Stimulated activated CD4-positive, alpha-beta T cell treated with anti-CD3 and anti-CD28 coated beads, Interleukin-12 subunit alpha, Interleukin-12 subunit beta, amount 100 ng/mL, for 48 hours (primary cell): Measurements from ENCODE around the gene PCDHGA3.
"Not testable (repeated sequence)": the region's sequence is repeated elsewhere in the genome, so short reads cannot be mapped to it uniquely, and the experiment has no call there.

Experiments used
- DNase-seq, 3 donors: peaks; one replicate each; pipeline ENCODE4 v3.0.0-alpha.2; 2020; ENCODE audit warnings: low read depth in 2 of 3, low spot score in 1 of 3

Gene PCDHGA3

GRCh38 chr5:141343242-141343952 is at the start of gene PCDHGA3:
TSS of gene PCDHGA3 (plus strand) at chr5:141343829. CDS start at chr5:141344034, 205 bp downstream.
- DNase-seq: peak in 1 of 3 donors; percentile 8

- DNase-seq: no peak
Observed at GRCh38 chr5:141298376-141298775, 45.3 kb upstream of the PCDHGA3 start.

- DNase-seq: no peak
Observed at GRCh38 chr5:141303756-141304155, 39.9 kb upstream of the PCDHGA3 start, which contains the start of gene SLC25A2. TSS of gene SLC25A2 (minus strand) at chr5:141304049. CDS start at chr5:141303865, 184 bp downstream.

- no peak for DNase-seq
Observed at GRCh38 chr5:141306630-141307029, 37.0 kb upstream of the PCDHGA3 start.

GRCh38 chr5:141313711-141314110 is 29.9 kb upstream of the PCDHGA3 start:
- DNase-seq: no peak

- DNase-seq: not testable (repeated sequence)
Observed at GRCh38 chr5:141316963-141317362, 26.7 kb upstream of the PCDHGA3 start.

GRCh38 chr5:141319202-141319601 is 24.4 kb upstream of the PCDHGA3 start:
- no peak for DNase-seq

GRCh38 chr5:141319699-141320098 is 23.9 kb upstream of the PCDHGA3 start:
- DNase-seq: no peak

- peak; percentile 84 to 90 (median 86) for DNase-seq
Observed at GRCh38 chr5:141320225-141321169, 23.1 kb upstream of the PCDHGA3 start, which contains the start of gene TAF7. TSS of gene TAF7 (minus strand) at chr5:141320784. CDS start at chr5:141320044, 740 bp downstream.

- DNase-seq: no peak
Observed at GRCh38 chr5:141322261-141322660, 21.4 kb upstream of the PCDHGA3 start.

GRCh38 chr5:141326088-141326854 is 17.4 kb upstream of the PCDHGA3 start:
- DNase-seq: peak; percentile 47 to 51 (median 48)

- DNase-seq: no peak
Observed at GRCh38 chr5:141328231-141328630, 15.4 kb upstream of the PCDHGA3 start.

GRCh38 chr5:141330299-141331080 is 13.1 kb upstream of the PCDHGA3 start, which contains the start of gene PCDHGA1:
TSS of gene PCDHGA1 (plus strand) at chr5:141330514.
- no peak for DNase-seq

- DNase-seq: not testable (repeated sequence)
Observed at GRCh38 chr5:141332571-141332970, 11.1 kb upstream of the PCDHGA3 start.

- no peak for DNase-seq
Observed at GRCh38 chr5:141338538-141339306, 4.9 kb upstream of the PCDHGA3 start, which contains the start of gene PCDHGA2. TSS of gene PCDHGA2 (plus strand) at chr5:141338760.

GRCh38 chr5:141340781-141341354 is 2.8 kb upstream of the PCDHGA3 start:
- DNase-seq: not testable (repeated sequence)

- DNase-seq: no peak
Observed at GRCh38 chr5:141342773-141343172, 856 bp upstream of the PCDHGA3 start.

GRCh38 chr5:141343953-141344463 is 379 bp downstream of the PCDHGA3 start:
- no peak for DNase-seq

GRCh38 chr5:141345327-141345726 is 1.7 kb downstream of the PCDHGA3 start:
- DNase-seq: no peak
